HG02938 (cell line): ENCODE data around the gene RUFY4.

Source experiments
- ATAC-seq: cut with Tn5 transposase; IDR thresholded peaks from one replicate; pipeline ENCODE4 v1.9.1; 2021; ENCODE audit warnings: mild to moderate bottlenecking, moderate library complexity; ENCODE audit not compliant: unreplicated experiment

Gene RUFY4

DNA sequence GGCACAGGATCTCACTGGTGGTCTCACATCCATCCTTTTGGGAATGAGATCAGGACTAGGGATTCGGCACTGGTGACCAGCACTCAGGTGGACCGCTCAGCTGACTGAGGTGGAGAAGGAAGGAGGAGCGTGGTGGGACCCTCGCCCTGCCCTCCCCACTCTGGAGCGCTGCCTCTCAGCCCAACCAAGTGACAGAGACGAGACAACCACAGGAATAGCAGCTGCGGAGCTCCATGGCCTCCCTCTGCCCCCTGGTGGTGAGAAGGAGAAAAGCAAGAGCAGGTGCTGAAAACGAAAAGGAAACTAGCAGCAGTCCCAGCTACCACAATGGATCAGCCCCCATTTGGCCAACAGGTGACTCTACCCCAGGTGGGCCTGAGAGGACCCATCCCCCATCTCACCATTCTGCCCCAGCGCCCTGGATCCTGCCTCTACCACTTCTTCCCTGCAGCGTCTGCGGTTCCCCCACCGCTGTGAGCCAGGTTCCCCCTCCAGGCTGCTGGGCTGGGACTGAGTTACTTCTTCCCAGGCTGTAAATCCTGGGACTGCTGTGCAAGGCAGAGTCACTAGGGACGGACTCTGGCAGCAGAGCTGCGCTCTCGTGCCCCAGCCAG lies at the start of gene RUFY4:
RUFY4 (plus strand) TSS at position 533 of the 614 bp plus-strand sequence. CDS start 1,353 bp downstream, outside the sequence.
- ATAC-seq: peak; percentile 85

DNA sequence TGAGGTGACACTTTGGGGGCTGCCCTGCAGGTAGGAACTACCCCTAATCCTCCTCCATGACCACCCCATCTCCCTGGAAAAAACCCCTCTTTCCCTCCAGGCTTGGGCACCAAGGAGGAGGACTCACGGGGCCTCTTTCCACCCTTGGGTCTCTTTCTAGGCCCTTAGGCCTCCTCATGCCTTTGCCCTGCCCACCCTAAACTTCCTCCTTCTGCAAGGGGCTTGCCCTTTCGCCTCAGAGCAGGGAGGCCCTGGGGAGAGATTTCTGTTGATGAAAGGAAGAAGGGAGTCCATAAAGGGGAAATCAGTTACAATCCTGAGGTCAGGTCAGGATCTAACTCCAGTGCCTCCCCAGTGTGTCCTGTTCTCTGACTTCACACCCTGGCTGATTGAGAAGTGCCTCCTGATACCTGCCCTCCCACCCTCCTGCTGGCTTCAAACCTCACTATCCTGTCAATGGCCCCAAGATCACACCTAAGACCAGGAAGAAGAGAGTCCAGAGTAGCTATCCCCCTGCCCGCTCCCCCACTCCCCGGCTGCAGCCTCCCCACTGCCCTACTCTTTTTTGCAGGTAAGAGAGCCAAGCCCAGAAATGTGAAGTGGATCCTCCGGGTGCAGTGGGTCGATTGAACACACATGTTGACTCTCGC lies 49.5 kb upstream of the RUFY4 start:
- no peak for ATAC-seq

DNA sequence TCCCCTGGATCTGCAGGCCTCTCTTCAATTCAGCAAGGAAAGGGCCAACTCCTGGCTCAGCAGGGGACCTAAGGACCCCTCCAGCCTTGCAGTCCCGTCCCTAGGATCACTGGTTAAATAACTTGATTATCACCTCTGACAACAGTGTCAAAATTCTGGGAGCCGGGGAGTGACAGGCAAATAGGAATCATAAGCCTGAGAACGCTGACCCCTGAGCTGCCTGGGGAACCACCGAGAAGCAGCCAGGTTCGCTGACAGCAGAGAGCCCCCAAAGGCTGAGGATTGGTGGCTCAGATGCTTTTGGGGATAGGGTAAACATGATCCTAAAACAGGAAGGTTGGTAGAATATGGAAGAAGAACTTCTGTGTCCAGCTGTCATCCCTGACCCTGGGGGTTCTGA lies 48.8 kb upstream of the RUFY4 start:
- no peak for ATAC-seq

- no peak for ATAC-seq
These were observed 48.0 kb upstream of the RUFY4 start for GRCh38 chr2:218020966-218021535.

DNA sequence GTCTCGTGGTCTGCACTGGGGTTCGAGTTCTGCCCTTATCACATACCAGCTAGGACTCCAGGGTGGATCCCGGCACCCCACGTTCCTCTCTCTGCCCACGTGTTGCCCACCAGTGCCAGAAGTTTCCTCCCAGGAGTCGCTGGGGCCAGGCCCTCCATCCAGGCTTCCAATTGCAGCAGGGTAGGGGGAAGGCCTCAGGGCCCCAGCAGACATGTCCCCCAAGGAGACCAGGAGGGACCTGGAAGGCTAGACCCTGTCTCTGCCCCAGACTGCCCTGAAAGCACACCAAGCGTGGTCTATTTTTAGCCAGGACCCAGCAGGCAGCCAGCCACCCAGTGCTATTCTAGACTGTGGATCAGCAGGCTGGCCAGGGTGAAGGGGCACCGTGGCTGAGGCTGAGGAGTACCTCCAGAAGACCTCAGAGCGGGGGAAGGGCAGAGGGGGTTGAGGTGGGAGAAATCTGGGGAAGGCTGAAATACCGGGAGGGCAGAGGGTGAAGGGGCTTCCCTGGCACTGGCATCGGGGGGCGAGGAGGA lies 47.4 kb upstream of the RUFY4 start:
- ATAC-seq: no peak

DNA sequence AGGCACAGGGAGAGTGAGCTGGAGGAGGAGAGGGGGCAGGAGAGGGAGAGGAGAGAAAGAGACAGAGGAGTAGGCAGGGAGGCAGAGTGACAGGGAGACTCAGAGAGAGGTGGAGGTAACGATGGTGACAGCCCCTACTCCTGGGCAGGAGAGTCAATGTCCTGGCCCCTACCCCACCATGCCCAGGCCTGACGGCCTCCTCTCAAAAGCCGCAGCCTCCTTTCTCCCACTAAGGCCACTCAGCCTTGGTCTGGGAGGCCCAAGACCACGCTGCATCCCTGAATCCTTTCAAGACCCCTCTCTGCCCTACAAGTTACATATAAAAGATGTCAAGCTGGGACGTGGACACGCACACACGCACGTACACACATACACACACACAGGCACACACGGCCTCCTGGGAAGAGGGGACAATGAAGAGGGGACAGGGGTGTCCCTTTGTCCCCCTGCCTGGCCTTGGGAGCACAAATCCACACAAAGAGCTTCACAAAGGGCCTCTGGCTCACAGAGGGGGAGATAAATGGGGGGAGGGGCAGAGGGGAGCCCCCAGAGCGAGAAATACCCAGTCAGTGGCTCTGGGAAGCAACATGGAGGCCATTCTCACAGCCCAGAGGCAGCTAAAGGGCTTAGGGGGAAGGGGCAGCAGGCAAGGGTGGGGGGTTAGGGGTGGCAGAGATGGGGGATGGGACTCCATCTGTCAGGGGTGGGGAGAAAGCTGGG lies 46.8 kb upstream of the RUFY4 start:
- no peak for ATAC-seq

- ATAC-seq: no peak
These were observed 46.1 kb upstream of the RUFY4 start for GRCh38 chr2:218022851-218023530.

- no peak for ATAC-seq
These were observed 45.4 kb upstream of the RUFY4 start for GRCh38 chr2:218023636-218024035.

GRCh38 chr2:218024336-218024735 lies 44.7 kb upstream of the RUFY4 start:
- ATAC-seq: no peak

- no peak for ATAC-seq
These were observed 44.2 kb upstream of the RUFY4 start for GRCh38 chr2:218024871-218025270.

DNA sequence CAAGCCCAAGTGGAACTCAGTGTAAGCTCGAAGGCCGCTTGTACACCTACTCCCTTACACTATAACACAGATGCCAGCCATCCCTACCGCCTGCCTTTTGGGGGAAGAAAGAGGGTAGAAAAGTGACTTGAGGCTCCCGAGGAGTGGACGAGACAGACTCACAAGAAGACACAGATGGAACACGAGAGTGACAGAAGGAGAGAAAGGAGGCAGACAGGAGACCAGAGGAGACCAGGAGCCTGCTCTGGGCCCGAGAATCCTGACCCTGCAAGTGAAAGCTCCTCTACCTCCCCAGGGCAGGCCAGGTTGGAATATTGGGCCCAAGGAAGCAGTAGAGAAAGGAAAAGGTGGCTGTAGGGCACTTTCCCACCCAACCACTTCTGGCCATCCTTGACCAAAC lies 42.8 kb upstream of the RUFY4 start:
- ATAC-seq: no peak

- ATAC-seq: no peak
These were observed 42.2 kb upstream of the RUFY4 start for GRCh38 chr2:218026676-218027425.

DNA sequence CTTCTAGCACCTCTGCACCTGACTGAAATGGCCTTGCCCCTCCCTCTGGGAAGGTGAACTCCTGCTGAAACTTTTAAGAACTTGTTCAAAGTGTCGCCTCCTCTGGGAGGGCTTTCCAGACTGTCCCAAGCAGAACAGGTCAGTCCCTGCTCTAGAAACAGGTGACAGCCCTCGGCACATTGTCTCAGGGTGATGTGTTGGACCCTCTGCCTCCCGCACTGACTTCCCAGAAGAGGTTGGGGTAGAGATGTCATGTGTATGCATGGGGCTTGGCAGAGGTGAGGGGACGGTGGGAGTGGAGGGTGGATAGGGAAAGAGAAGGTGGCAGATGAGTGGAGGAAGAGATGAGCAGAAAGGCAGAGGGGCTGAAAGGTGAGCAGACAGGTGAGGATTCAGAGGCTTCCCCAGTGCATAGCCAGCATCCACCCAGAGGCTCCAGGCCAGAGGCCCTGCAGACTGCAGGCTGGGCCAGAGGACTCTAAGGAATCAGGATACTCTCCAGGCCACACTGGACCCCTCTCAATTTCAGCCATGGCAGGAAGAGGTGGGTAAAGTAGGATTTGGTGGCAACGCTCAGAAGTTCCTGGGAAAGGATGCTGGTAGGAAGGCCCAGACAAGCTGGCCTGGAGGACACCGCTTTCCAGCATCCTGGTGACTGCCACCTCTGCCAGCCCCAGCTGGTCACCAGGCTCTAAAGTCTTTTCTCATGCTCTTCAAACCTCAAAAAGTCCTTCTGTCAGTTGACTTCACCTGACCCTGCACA lies 41.4 kb upstream of the RUFY4 start:
- no peak for ATAC-seq

DNA sequence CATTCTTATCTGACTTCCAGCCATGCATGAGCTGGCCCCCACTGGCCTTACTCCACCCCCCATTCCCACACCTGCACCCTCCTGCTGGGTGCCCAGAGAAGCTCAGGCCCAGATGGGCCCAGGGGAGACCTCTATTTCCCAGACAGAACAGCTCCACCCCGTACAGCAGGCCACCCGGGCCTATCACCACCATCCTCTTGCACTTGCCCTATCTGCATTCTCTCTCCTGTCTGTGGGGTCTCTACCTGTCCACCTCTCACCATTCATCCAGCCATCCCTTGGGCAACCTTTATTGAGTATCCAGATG lies 40.9 kb upstream of the RUFY4 start:
- ATAC-seq: no peak

DNA sequence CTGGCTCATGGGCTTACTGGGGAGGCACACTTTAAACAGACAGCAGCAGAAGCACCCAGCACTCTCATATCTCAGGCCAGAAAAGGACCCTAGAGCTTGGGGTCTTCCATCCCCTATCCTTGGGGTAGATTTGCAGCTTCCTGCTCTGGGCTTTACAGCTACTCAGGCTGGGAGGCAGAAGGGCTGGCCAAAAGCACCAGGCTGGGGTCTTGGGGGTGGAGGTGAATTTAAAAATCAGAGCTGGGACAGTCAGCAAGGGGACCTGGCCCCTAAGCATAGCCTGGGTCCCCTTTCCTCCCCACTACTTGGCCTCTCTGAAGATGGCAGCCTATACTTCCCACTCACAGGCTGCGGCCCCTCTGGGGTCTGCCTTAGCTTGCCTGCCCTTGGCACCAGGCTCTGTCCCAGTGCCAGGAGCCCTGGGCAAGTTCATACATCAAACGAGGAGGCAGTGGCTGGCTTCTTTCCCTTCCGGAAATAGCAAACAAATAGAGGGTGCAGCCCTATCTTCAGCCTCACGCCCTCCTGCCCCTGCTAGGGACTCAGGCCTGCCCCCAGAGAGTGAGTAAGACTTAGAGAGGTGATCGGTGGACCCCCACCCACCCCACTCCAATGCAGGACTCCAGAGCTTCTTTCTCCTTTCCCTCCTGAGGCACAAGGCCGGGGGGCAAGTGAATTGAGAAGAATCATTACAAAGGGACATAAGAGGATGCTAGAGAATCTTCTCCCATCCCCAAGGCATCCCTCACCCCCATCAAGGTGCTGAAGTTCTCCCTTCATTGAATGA lies 40.3 kb upstream of the RUFY4 start:
- ATAC-seq: no peak

GRCh38 chr2:218029366-218030360 lies 39.4 kb upstream of the RUFY4 start:
- ATAC-seq: no peak

GRCh38 chr2:218030409-218031195 lies 38.5 kb upstream of the RUFY4 start:
- no peak for ATAC-seq
